ENCODE data around the gene C1QTNF1. TPM values are rescaled to one million over a fixed set of nuclear protein-coding genes. Genes with fewer than 3 reads are reported as not detected.
A peak's percentile ranks its signal among the peaks of the same experiment; 100 is the strongest.
"Not testable (repeated sequence)": the region's sequence is repeated elsewhere in the genome, so short reads cannot be mapped to it uniquely, and the experiment has no call there.

C1QTNF1 gene
- polyA plus RNA-seq, 1 donor from 2014 or later = not detected

DNA sequence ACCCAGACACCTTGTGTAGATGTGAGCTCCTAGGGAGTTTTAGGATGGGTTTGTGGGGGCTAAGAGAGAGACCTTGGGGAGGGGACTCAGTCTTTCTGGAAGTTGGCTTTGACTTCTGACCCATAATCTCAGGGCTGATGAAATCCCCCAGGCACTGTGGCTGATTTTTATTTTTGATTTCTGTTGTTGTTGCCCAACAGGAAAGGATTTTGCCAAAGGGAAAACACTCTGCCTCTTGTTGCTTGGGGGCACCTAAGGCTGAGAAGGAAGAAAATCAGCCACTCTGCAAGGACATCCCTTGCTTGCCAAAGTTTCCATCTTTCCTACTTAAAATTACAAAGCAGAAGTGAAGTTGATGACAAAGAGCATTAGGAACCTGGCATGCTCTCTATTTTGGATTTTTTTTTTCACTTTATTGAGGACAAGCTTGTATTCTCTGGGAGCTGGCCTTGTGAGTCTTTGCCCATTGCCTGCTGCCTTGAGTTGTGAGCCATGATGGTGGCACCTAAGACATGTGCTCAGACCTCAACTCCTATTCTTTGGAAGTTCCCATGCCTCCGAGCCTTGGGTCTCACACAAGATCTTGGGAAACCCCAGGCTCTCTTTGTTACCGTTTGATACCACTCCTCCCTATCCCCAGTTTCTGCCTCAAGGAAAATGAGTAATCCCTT lies 3.2 kb upstream of the C1QTNF1 start:
- Mint-ChIP-seq H3K36me3 (peaks cover 2% of the 10 kb centered on the region), H3K4me3 (no peak overlapping the region), H3K9me3 (no peaks in the 10 kb centered on the region), H3K27ac (no peak overlapping the region), H3K4me1 (peaks cover 0 to 5% (median 3%) of the 10 kb centered on the region in 3 donors), H3K27me3 (peaks cover 23% of the 10 kb centered on the region)

DNA sequence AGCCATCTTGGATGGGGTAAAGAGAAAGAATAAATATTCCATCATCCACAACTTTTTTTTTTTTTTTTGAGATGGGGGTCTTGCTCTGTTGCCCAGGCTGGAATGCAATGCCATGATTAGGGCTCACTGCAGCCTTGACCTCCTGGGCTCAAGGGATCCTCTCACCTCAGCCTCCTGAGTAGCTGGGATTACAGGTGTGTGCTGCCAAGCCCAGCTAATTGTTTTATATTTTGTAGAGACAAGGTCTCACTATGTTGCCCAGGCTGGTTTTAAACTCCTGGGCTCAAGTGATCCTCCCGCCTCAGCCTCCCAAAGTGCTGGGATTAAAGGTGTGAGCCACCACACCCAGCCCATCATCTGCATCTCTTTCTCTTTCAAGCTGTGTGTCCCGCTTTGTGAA lies 2.0 kb upstream of the C1QTNF1 start:
- not testable (repeated sequence) for H3K27ac Mint-ChIP-seq, H3K4me1 Mint-ChIP-seq, H3K36me3 Mint-ChIP-seq, H3K4me3 Mint-ChIP-seq, H3K9me3 Mint-ChIP-seq
- peaks cover 30% of the 10 kb centered on the region for H3K27me3 Mint-ChIP-seq

DNA sequence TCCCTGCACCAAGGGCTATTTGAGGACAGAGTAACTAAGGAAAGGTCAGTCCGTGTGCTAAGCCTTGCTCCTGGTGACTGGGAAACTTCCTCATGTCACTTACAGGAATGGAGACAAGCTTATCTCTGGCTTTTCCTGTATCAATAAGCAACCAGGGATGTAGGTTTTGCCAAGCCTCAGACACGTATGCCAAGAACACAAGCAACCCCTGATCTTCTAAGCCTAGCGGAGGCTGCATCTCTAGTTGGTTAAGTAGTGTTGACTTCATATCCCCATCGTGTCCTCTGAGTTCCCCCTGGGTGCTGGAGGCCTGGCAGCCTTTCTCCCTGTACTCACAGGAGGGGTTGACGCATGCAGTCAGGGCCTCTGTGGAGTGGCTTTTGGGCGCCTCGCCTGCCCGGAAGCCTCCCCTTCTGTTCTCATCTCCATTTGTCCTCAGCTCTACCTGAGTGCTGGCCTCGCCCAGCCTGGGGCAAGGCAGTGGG lies 1.4 kb upstream of the C1QTNF1 start:
- H3K27ac Mint-ChIP-seq = no peak overlapping the region
- H3K4me3 Mint-ChIP-seq = no peak overlapping the region
- peaks cover 35% of the 10 kb centered on the region for H3K27me3 Mint-ChIP-seq
- H3K36me3 Mint-ChIP-seq = peaks cover 2% of the 10 kb centered on the region
- peaks cover 0 to 5% (median 3%) of the 10 kb centered on the region in 3 donors for H3K4me1 Mint-ChIP-seq
- no peaks in the 10 kb centered on the region for H3K9me3 Mint-ChIP-seq

DNA sequence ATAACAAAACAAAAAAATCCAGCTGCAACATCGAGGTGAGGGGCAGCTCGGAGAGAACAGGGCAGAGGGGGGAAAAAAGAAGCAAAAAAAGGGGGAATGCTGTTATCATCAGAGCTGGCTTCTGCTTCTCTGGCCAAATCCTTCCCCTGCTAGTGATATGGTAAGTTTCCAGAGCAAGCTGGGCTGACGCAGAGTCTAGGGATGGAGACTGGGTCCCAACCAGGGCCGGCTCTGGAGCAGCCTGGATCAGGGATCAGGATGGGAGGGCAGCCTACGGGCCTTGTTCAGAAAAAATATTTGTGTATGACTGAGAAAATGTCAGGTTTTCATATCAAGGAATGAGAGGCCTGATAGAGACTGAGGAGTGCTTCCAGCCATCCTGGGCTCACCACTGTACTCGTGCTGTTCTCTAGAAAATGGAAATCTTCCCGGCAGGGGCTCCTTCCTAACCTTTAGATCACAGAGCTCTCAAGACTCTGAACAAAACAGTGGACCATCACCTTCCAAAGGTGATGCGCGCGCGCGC lies 726 bp upstream of the C1QTNF1 start:
- no peak overlapping the region for H3K27ac Mint-ChIP-seq
- no peaks in the 10 kb centered on the region for H3K9me3 Mint-ChIP-seq
- peaks cover 0 to 5% (median 3%) of the 10 kb centered on the region in 3 donors for H3K4me1 Mint-ChIP-seq
- H3K36me3 Mint-ChIP-seq = peaks cover 2% of the 10 kb centered on the region
- peak overlapping the region in 3 of 4 donors; percentile 13 to 86 (median 80) for H3K4me3 Mint-ChIP-seq
- H3K27me3 Mint-ChIP-seq = peaks cover 41% of the 10 kb centered on the region

DNA sequence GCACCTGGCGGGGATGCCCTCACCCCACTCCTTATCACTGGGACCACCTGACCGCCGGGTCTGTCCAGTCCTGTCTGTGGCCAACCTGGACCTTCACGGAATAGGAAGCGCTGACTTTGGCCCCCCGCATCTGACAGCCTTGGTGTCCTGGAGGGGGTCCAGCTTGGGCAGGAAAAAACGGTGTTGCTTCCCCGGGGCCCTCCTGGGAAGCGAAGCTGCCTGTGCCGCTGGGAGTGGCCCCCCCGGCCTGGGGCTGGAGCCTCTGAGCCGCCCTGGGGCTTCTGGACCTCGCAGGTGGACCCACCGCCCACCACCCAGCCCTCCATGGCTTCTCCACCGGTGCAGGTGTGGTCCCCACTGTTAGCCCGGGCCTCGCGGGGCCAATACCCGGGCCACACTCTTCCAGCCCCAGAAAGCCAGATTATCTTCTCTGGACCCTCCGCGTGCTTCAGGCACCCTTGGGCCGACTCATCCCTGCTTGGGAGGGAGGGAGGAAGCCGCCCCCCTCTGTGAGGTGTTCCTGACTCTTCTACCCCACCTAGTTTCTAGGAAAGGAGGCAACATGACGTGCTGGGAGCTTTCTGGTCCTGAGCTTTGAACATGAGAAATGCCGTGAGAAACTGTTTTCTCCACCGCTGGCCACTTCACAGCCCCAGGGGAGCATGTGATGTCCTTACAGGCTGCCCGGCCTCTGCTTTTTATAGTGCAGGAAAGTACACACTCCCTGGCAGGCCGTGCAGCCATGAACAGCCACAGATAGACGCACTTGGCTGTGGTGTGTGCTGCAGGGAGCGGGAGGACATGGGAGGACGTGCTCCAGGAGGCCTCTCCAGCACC lies 1.1 kb downstream of the C1QTNF1 start:
- H3K9me3 Mint-ChIP-seq = no peaks in the 10 kb centered on the region
- H3K36me3 Mint-ChIP-seq = peaks cover 2% of the 10 kb centered on the region
- no peak overlapping the region for H3K27ac Mint-ChIP-seq
- H3K27me3 Mint-ChIP-seq = peaks cover 44% of the 10 kb centered on the region
- peaks cover 0 to 5% (median 3%) of the 10 kb centered on the region in 3 donors for H3K4me1 Mint-ChIP-seq
- peak overlapping the region in 3 of 4 donors; percentile 22 to 87 (median 71) for H3K4me3 Mint-ChIP-seq

DNA sequence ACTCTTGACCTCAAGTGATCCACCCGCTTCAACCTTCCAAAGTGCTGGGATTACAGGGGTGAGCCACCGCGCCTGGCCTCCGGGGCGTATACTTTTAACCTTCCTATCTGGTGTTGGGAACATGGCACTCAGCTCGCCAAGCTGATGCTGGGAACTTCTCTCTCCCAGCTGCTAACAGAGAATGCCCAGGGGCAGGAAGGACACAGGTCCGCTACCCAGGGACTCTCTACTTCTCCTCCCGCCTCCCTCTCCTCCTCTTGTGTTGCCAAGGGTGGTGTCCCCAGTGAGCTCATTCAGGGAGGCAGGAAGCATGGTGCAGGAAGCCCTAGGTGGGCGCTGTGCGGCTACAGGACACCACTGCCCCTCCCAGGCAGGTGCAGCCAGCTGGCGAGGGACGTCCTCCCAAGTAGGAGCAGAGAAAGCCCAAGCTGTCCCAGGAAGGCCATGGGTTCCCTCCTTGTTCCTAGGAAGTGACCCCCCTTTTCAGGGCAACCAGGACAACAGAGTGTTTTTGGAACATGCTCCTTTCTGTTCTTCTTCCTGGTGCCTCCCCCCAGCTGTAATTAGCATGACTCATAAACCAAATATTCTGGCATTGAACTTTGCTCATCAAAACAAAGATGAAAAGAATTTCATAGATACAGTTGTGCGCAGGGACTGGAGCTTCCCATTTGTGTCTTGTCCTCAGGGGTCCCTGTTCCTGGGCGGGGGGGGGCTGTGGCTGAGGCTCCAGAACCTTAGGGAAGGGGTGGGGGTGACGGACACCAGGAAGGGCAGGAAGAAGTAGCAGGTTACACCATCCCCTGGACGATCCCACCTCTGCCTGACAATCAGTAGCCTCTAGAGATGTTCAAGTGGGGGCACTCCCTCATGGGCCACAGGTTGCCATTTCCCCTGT lies 2.7 kb downstream of the C1QTNF1 start:
- peak overlapping the region in 1 of 3 donors; percentile 12 for H3K27ac Mint-ChIP-seq
- H3K36me3 Mint-ChIP-seq = peaks cover 2% of the 10 kb centered on the region
- H3K27me3 Mint-ChIP-seq = peaks cover 49% of the 10 kb centered on the region
- H3K9me3 Mint-ChIP-seq = no peaks in the 10 kb centered on the region
- H3K4me1 Mint-ChIP-seq = peaks cover 0 to 5% (median 4%) of the 10 kb centered on the region in 3 donors
- H3K4me3 Mint-ChIP-seq = peak overlapping the region in 1 of 4 donors; percentile 3

DNA sequence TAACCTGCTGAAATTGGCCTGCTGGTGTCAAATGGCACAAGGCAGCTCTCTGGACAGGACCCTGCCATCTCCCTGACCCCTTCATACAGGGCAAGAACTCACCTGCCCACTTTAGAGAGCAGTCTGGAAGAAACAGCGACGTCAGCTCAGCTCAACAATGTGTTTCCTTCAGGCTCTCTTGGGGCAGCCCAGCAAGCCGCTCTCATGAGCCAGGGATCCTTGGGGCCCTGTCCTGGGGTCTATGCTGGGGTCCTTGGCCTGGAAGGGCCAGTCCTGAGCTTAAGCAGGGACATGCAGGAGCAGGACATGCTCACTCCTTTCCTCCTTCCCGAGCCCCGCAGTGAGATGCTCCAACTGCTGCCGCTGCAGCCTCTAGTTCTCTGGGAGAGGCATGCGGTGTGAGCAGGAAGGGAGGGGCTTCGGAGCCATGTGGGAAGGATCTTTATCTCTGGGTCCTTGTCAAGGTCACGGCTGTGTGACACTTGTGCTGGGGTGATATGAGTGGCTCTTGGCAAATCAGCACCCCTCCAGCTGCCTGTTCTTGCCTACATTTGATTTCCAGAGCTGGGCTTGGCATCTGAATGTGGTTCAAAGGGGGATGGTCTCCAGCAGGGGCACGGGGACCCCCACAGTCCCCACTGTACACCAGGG lies 3.4 kb downstream of the C1QTNF1 start:
- Mint-ChIP-seq H3K9me3 (no peaks in the 10 kb centered on the region), H3K27ac (peak overlapping the region in 1 of 3 donors; percentile 12), H3K27me3 (peaks cover 56% of the 10 kb centered on the region), H3K36me3 (peaks cover 4% of the 10 kb centered on the region), H3K4me3 (no peak overlapping the region), H3K4me1 (peaks cover 0 to 6% (median 5%) of the 10 kb centered on the region in 3 donors)

DNA sequence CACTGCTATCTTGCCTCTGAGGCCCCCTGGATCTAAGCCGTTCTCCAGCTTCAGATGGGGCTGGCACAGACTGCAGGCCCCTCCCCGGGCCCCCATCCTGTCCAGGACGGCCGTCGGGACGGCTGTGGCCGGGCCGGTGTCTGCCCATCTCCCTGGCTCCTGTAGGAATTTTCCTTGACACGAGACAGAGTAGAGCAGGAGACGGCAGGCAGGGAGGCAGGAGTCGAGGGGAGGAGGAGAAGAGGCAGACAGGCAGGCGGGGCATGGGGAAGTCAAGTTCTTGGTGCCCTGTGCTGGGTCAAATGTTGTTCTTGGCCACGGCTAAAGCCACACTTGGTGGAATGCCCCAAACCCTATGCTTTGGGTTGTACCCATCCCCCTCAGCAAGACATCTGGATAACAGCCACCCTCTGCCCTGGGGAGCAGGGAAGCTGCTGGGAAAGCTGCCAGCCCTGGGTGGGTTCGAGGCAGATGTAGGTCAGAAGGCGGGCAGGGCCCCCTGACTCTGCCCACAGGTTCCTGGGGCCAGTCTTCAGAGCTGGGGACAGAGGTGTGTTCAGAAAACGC lies 4.0 kb downstream of the C1QTNF1 start:
- H3K4me1 Mint-ChIP-seq = peaks cover 0 to 6% (median 5%) of the 10 kb centered on the region in 3 donors
- peaks cover 5% of the 10 kb centered on the region for H3K36me3 Mint-ChIP-seq
- peaks cover 57% of the 10 kb centered on the region for H3K27me3 Mint-ChIP-seq
- no peak overlapping the region for H3K4me3 Mint-ChIP-seq
- no peak overlapping the region for H3K27ac Mint-ChIP-seq
- H3K9me3 Mint-ChIP-seq = no peaks in the 10 kb centered on the region

DNA sequence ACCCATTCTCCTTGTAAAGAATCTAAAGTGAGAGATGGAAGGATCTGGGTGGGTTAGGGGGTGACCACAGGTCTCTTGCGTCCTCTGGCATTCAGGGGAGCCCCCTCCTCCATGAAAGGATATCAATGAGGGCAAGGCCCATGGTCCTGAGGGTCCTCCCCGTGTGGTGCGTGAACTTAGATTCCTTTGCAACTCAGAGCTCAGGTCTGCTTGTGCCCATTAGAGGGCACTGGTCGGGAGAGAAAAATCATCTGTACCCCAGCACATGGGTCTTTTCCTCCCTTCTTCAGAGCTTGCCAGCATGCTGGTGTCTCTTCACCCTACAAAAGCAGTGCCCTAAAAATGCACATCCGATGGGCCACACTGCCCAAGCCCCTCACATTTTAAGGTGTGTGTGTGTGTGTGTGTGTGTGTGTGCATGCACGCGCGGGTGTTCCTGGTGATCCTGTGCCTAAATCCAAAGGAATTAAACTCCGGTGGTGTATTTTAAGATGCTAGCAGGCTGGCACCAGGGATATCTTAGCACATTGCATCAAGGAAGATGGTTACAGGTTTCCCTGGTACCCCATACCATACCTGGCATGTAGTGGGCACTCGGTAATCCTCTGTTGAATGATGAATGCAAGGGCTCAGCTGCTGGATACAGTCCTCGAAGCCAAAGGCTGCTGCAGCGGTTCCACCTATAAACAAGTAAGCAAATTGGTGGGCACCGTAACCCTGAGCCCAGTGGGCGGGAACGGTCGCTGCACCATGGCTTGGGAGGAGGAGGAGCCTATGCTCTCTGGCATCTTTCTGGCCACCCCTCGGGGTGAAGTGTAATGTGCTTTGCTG lies 4.7 kb downstream of the C1QTNF1 start:
- Mint-ChIP-seq H3K27ac (no peak overlapping the region), H3K27me3 (peaks cover 53% of the 10 kb centered on the region), H3K9me3 (no peaks in the 10 kb centered on the region), H3K4me3 (no peak overlapping the region), H3K4me1 (peaks cover 0 to 5% (median 4%) of the 10 kb centered on the region in 3 donors), H3K36me3 (peaks cover 5% of the 10 kb centered on the region)

DNA sequence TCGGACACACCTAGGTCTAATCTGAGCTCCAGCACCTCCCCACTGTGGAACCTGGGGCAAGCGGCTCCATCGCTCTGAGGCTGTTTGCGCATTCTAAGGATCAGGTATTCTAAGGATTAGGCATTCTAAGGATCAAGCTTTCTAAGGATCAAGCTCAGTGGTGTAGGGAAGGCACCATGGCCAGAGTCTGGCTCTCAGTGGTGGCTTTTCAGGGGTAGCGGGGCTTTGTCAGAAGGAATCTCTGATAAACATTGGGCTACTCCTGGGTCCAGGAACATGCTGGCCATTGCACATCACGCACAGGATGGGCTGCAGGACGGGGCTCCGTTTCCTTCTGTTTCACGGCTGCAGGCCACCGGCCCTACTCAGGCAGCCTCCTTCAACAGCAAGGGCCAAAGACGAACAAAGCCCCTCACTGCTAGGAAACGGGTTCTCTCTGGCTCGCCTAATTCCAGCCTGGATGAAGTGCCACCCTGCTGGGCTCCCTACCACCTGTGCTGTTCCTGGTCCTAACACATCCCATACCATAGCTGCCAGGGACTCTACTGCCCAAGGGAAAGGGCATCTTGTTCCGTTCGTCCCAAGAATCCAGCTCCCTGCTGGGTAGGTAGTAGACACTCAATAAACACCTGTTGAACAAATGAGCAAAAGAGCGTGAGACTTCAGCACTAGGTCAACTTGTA lies 5.5 kb downstream of the C1QTNF1 start:
- H3K36me3 Mint-ChIP-seq = peaks cover 3% of the 10 kb centered on the region
- H3K27me3 Mint-ChIP-seq = peaks cover 48% of the 10 kb centered on the region
- no peak overlapping the region for H3K4me3 Mint-ChIP-seq
- H3K9me3 Mint-ChIP-seq = no peaks in the 10 kb centered on the region
- H3K4me1 Mint-ChIP-seq = peaks cover 0 to 4% (median 2%) of the 10 kb centered on the region in 3 donors
- H3K27ac Mint-ChIP-seq = no peak overlapping the region

DNA sequence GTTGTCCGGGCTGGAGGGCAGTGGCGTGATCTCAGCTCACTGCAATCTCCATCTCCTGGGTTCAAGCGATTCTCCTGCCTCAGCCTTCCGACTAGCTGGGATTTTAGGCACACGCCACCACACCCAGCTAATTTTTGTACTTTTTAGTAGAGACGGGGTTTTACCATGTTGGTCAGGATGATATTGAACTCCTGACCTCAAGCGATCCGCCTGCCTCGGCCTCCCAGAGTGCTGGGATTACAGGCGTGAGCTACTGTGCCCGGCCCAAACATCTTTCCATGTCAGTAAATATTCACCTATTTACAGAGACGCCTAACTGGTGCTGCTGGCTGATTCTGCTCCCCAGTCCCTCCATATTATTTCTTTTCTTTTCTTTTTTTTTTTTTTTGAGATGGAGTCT lies 6.7 kb downstream of the C1QTNF1 start:
- not testable (repeated sequence) for H3K4me3 Mint-ChIP-seq, H3K9me3 Mint-ChIP-seq, H3K36me3 Mint-ChIP-seq, H3K4me1 Mint-ChIP-seq
- H3K27me3 Mint-ChIP-seq = peaks cover 40% of the 10 kb centered on the region
- H3K27ac Mint-ChIP-seq = peak overlapping the region in 1 of 3 donors; percentile 78

DNA sequence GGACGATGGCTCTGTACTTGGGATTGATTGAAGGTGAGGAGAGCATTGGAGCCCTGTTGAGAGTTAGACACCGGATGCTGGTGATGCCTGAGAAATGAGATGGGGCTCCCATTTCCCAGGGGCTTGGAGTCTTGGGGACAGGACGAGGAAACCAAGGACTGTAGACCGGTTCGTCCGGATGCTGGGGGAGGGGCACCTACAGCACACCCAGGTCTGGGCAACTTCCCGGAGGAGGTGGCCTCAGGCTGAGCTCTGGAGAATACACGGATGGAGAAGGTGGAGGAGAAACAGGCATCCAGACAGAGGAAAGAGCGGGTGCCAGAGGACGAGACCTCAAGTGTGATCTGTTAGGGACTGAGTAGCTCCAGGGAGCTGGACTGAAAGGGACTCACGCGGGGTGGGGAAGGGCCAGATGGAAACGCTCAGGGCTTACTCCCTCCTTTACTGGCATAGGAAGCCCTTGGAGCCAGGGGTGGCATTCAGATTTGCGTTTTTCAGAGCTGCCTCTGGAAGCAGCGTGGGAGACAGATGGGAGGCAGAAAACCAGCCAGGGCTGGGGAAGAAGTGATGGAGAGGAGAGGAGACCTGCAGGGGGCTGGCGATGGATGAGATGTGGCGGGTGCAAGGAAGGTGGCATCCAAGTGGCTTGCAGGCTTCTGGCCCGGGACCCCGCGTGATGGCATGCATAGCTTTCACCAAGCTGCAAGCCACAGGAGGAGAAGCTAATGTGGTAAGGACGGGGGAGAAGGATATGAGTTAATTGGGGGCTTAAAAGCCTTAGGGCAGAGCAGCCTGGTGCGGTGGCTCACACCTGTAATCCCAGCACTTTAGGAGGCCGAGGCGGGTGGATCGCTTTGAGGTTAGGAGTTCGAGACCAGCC lies 8.3 kb downstream of the C1QTNF1 start:
- Mint-ChIP-seq H3K4me1 (peaks cover 0 to 3% (median 0%) of the 10 kb centered on the region in 3 donors), H3K9me3 (no peaks in the 10 kb centered on the region), H3K27ac (peak overlapping the region in 1 of 3 donors; percentile 82), H3K4me3 (no peak overlapping the region), H3K27me3 (peaks cover 34% of the 10 kb centered on the region), H3K36me3 (peaks cover 3% of the 10 kb centered on the region)

Data from IgD-negative memory B cell (primary cell).